Thyroid gland (tissue), 4 donors: ENCODE results near the gene PCSK2. TPM values are rescaled to one million over a fixed set of nuclear protein-coding genes. Genes with fewer than 3 reads are reported as not detected.

ENCODE experiments used
- DNase-seq, 2 donors: peaks; one replicate each; pipeline ENCODE4 v3.0.0-alpha.2; 2019
- H3K27ac ChIP-seq, 3 donors: fragments of 200-600 bp; sonication (generic); 1 replicate in 2 of 3; 2 replicates in 1 of 3; pipeline ENCODE4 v1.5.1; 2016 to 2019; ENCODE audit warnings: mild to moderate bottlenecking in 1 of 3, moderate library complexity in 1 of 3
- H3K27me3 ChIP-seq: fragments of 200-600 bp; sonication (generic); one replicate; pipeline ENCODE4 v1.5.1; 2019
- H3K36me3 ChIP-seq, 2 donors: fragments of 200-600 bp; sonication (generic); one replicate each; pipeline ENCODE4 v1.5.1; 2016 to 2019
- H3K4me1 ChIP-seq, 2 donors: fragments of 200-600 bp; sonication (generic); one replicate each; pipeline ENCODE4 v1.5.1; 2017 to 2019
- H3K4me3 ChIP-seq, 3 donors: fragments of 200-600 bp; sonication (generic); replicated peaks in 1 of 3; 1 replicate in 2 of 3; 2 replicates in 1 of 3; pipeline ENCODE4 v1.5.1; 2016; ENCODE audit warnings: mild to moderate bottlenecking in 1 of 3
- H3K9me3 ChIP-seq: fragments of 200-600 bp; sonication (generic); one replicate; pipeline ENCODE4 v1.5.1; 2017
- CTCF ChIP-seq, 6 experiments: fragments of 200-600 bp in 3 of 6; fragments of 450-650 bp in 3 of 6; sonication (generic) in 3 of 6; IDR thresholded peaks; one replicate each; pipeline ENCODE4 v1.5.1; 2016 to 2019; ENCODE audit warnings: antibody characterized with exemption in 6 of 6, mild to moderate bottlenecking in 2 of 6, inconsistent platforms in 1 of 6, moderate library complexity in 1 of 6
- POLR2A ChIP-seq, 2 donors: fragments of 450-650 bp; IDR thresholded peaks; one replicate each; pipeline ENCODE4 v1.6.1; 2017; ENCODE audit warnings: antibody characterized with exemption in 2 of 2, mild to moderate bottlenecking in 2 of 2, moderate library complexity in 1 of 2
- WGBS, 2 donors: methylation state at CpG; one replicate each; pipeline ENCODE4 v1.1.5; 2017; 5-methylcytosine and 5-hydroxymethylcytosine counted together
- intact Hi-C: fragments of 100-400 bp; cut with DNase I; formaldehyde crosslinking; loops from one replicate; pipeline ENCODE4 v1.15.1; 2023
- total RNA-seq, 4 donors: library from RNA; depleted of rRNA; stranded (reverse); fragments of >200 nt; gene quantifications; one replicate each; pipeline ENCODE4 v1.2.3, GENCODE V29; 2016

Gene PCSK2
- total RNA-seq, 4 donors from 2014 or later: 43.2 to 242 (median 112) TPM

DNA sequence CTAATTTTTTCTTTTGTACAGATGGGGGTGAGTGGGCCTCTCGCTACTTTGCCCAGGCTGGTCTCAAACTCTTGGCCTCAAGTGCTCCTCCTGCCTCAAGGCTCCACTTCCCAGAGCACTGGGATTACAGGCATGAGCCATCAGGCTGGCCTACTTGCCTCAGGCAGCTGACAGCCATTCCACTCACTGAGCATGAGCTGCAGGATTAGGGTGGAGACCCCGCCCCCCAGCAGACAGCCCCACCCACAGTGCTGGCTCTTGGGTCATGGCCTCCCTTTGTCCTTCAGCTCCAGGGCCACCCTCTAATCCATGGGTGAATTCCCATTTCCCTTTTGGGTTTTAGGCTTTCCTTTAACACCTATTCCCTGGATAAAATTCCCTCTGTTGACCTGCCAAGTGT is 222.2 kb downstream of the PCSK2 start:
- no peaks in the 10 kb centered on the region for H3K4me1 ChIP-seq
- H3K9me3 ChIP-seq: no peaks in the 10 kb centered on the region
- intact Hi-C loops: no loop called here
- 89 to 91% methylated on average over 2 of the region's 2 CpGs for WGBS, 2 donors
- TF ChIP-seq POLR2A (IDR thresholded peaks at IDR 0.05) (no peak), CTCF (IDR thresholded peaks at IDR 0.05) (no peak)
- no peaks in the 10 kb centered on the region for H3K27me3 ChIP-seq
- H3K4me3 ChIP-seq: no peak overlapping the region
- no peak overlapping the region for H3K27ac ChIP-seq
- DNase-seq: no peak
- no peaks in the 10 kb centered on the region for H3K36me3 ChIP-seq

DNA sequence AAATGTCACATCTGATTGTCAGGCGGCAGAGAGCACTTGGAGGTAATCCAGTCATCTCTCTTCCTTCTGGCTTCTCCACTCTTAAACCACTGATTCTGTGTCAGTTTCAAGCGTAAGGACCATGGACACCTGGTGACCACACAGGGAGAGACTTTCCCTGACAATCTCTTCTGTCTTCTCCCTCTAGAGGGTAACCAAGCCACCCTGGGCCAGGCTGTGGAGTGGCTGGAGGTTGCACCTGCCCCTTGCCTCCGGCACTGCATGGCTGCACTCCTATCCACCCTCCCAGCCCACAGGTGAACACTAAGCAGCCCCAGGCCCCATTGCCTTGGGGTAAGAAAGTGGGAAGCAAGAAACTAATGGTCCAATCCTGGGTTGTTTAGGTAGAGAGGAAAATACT is 225.6 kb downstream of the PCSK2 start:
- Histone ChIP-seq H3K4me3 (no peak overlapping the region), H3K36me3 (no peaks in the 10 kb centered on the region), H3K4me1 (no peaks in the 10 kb centered on the region), H3K9me3 (no peaks in the 10 kb centered on the region), H3K27me3 (no peaks in the 10 kb centered on the region), H3K27ac (no peak overlapping the region)
- 75 to 83% methylated on average over 3 of the region's 3 CpGs for WGBS, 2 donors
- no peak for TF ChIP-seq CTCF (IDR thresholded peaks at IDR 0.05)
- no peak for TF ChIP-seq POLR2A (IDR thresholded peaks at IDR 0.05)
- DNase-seq: no peak
- intact Hi-C loops: no loop called here

GRCh38 chr20:17453592-17453991 is 226.8 kb downstream of the PCSK2 start:
- Histone ChIP-seq H3K4me1 (no peaks in the 10 kb centered on the region), H3K27ac (no peak overlapping the region), H3K4me3 (no peak overlapping the region), H3K36me3 (no peaks in the 10 kb centered on the region), H3K27me3 (no peaks in the 10 kb centered on the region), H3K9me3 (no peaks in the 10 kb centered on the region)
- intact Hi-C loops: no loop called here
- WGBS, 2 donors: 89 to 90% methylated on average over 22 of the region's 22 CpGs
- no peak for DNase-seq
- TF ChIP-seq POLR2A (IDR thresholded peaks at IDR 0.05) (no peak), CTCF (IDR thresholded peaks at IDR 0.05) (no peak)

GRCh38 chr20:17456279-17456678 is 229.4 kb downstream of the PCSK2 start:
- no peak for TF ChIP-seq CTCF (IDR thresholded peaks at IDR 0.05)
- TF ChIP-seq POLR2A (IDR thresholded peaks at IDR 0.05): no peak
- intact Hi-C loops: no loop called here
- 80 to 85% methylated on average over 8 of the region's 8 CpGs for WGBS, 2 donors

GRCh38 chr20:17457079-17457478 is 230.2 kb downstream of the PCSK2 start:
- intact Hi-C loops: no loop called here
- no peaks in the 10 kb centered on the region for H3K27me3 ChIP-seq
- H3K36me3 ChIP-seq: no peaks in the 10 kb centered on the region
- no peak overlapping the region for H3K4me3 ChIP-seq
- H3K9me3 ChIP-seq: no peaks in the 10 kb centered on the region
- H3K4me1 ChIP-seq: no peaks in the 10 kb centered on the region
- WGBS, 2 donors: 70 to 85% methylated on average over 1 of the region's 1 CpG
- H3K27ac ChIP-seq: no peak overlapping the region
- DNase-seq: no peak
- TF ChIP-seq CTCF (IDR thresholded peaks at IDR 0.05) (no peak), POLR2A (IDR thresholded peaks at IDR 0.05) (no peak)

More at GRCh38 chr20:17456279-17456678, 229.4 kb downstream of the PCSK2 start:
- Histone ChIP-seq H3K4me1 (no peaks in the 10 kb centered on the region), H3K9me3 (no peaks in the 10 kb centered on the region), H3K27me3 (no peaks in the 10 kb centered on the region), H3K36me3 (no peaks in the 10 kb centered on the region), H3K27ac (no peak overlapping the region), H3K4me3 (no peak overlapping the region)
- DNase-seq: no peak
